ENCODE measurements around the gene CCL26. TPM values are rescaled to one million over a fixed set of nuclear protein-coding genes. Genes with fewer than 3 reads are reported as not detected.
"Not testable (repeated sequence)": the region's sequence is repeated elsewhere in the genome, so short reads cannot be mapped to it uniquely, and the experiment has no call there.

The CCL26 gene
- total RNA-seq, 1 donor from 2014 or later = 0.59 TPM

GRCh38 chr7:75795831-75796285 lies 23.8 kb upstream of the CCL26 start:
- Mint-ChIP-seq H3K4me3 (ENCODE audit: unreplicated experiment) (no peak overlapping the region), H3K9me3 (ENCODE audit: unreplicated experiment) (no peaks in the 10 kb centered on the region), H3K27me3 (ENCODE audit: unreplicated experiment) (peaks cover 2% of the 10 kb centered on the region), H3K4me1 (ENCODE audit: unreplicated experiment) (no peaks in the 10 kb centered on the region), H3K36me3 (ENCODE audit: low read depth, unreplicated experiment) (no peaks in the 10 kb centered on the region), H3K27ac (ENCODE audit: unreplicated experiment) (no peak overlapping the region)
- DNase-seq (ENCODE audit: low spot score) = no peak
- no peak for TF ChIP-seq CTCF (IDR thresholded peaks at IDR 0.05; ENCODE audit: unreplicated experiment)

GRCh38 chr7:75793676-75794075 lies 21.7 kb upstream of the CCL26 start:
- Mint-ChIP-seq H3K27ac (ENCODE audit: unreplicated experiment) (no peak overlapping the region), H3K36me3 (ENCODE audit: low read depth, unreplicated experiment) (no peaks in the 10 kb centered on the region)
- no peak for TF ChIP-seq CTCF (IDR thresholded peaks at IDR 0.05; ENCODE audit: unreplicated experiment)

GRCh38 chr7:75792567-75792966 lies 20.6 kb upstream of the CCL26 start:
- DNase-seq (ENCODE audit: low spot score); H3K4me1 Mint-ChIP-seq (ENCODE audit: unreplicated experiment); H3K9me3 Mint-ChIP-seq (ENCODE audit: unreplicated experiment); H3K27me3 Mint-ChIP-seq (ENCODE audit: unreplicated experiment); H3K4me3 Mint-ChIP-seq (ENCODE audit: unreplicated experiment); H3K36me3 Mint-ChIP-seq (ENCODE audit: low read depth, unreplicated experiment); H3K27ac Mint-ChIP-seq (ENCODE audit: unreplicated experiment): not testable (repeated sequence)

More at GRCh38 chr7:75793676-75794075, 21.7 kb upstream of the CCL26 start:
- Mint-ChIP-seq H3K4me1 (ENCODE audit: unreplicated experiment) (no peaks in the 10 kb centered on the region), H3K27me3 (ENCODE audit: unreplicated experiment) (peaks cover 2% of the 10 kb centered on the region), H3K4me3 (ENCODE audit: unreplicated experiment) (no peak overlapping the region), H3K9me3 (ENCODE audit: unreplicated experiment) (no peaks in the 10 kb centered on the region)
- DNase-seq (ENCODE audit: low spot score) = no peak

- Mint-ChIP-seq H3K27ac (ENCODE audit: unreplicated experiment) (no peak overlapping the region), H3K36me3 (ENCODE audit: low read depth, unreplicated experiment) (no peaks in the 10 kb centered on the region), H3K9me3 (ENCODE audit: unreplicated experiment) (no peaks in the 10 kb centered on the region), H3K27me3 (ENCODE audit: unreplicated experiment) (peaks cover 2% of the 10 kb centered on the region), H3K4me1 (ENCODE audit: unreplicated experiment) (no peaks in the 10 kb centered on the region), H3K4me3 (ENCODE audit: unreplicated experiment) (no peak overlapping the region)
- DNase-seq (ENCODE audit: low spot score) = no peak
- TF ChIP-seq CTCF (IDR thresholded peaks at IDR 0.05; ENCODE audit: unreplicated experiment) = no peak
These were observed 17.4 kb upstream of the CCL26 start for GRCh38 chr7:75789361-75789924.

GRCh38 chr7:75788154-75788847 lies 16.3 kb upstream of the CCL26 start:
- not testable (repeated sequence) for H3K36me3 Mint-ChIP-seq (ENCODE audit: low read depth, unreplicated experiment); H3K27ac Mint-ChIP-seq (ENCODE audit: unreplicated experiment); H3K27me3 Mint-ChIP-seq (ENCODE audit: unreplicated experiment); DNase-seq (ENCODE audit: low spot score); H3K4me3 Mint-ChIP-seq (ENCODE audit: unreplicated experiment); H3K9me3 Mint-ChIP-seq (ENCODE audit: unreplicated experiment); H3K4me1 Mint-ChIP-seq (ENCODE audit: unreplicated experiment)

GRCh38 chr7:75783058-75783457 lies 11.0 kb upstream of the CCL26 start:
- not testable (repeated sequence) for H3K36me3 Mint-ChIP-seq (ENCODE audit: low read depth, unreplicated experiment); DNase-seq (ENCODE audit: low spot score); H3K27ac Mint-ChIP-seq (ENCODE audit: unreplicated experiment); H3K4me1 Mint-ChIP-seq (ENCODE audit: unreplicated experiment); H3K4me3 Mint-ChIP-seq (ENCODE audit: unreplicated experiment); H3K27me3 Mint-ChIP-seq (ENCODE audit: unreplicated experiment); H3K9me3 Mint-ChIP-seq (ENCODE audit: unreplicated experiment)

GRCh38 chr7:75780647-75781273 lies 8.7 kb upstream of the CCL26 start:
- H3K27me3 Mint-ChIP-seq (ENCODE audit: unreplicated experiment); H3K9me3 Mint-ChIP-seq (ENCODE audit: unreplicated experiment); H3K27ac Mint-ChIP-seq (ENCODE audit: unreplicated experiment); H3K36me3 Mint-ChIP-seq (ENCODE audit: low read depth, unreplicated experiment); H3K4me1 Mint-ChIP-seq (ENCODE audit: unreplicated experiment); DNase-seq (ENCODE audit: low spot score); H3K4me3 Mint-ChIP-seq (ENCODE audit: unreplicated experiment): not testable (repeated sequence)

GRCh38 chr7:75779516-75779915 lies 7.5 kb upstream of the CCL26 start:
- H3K4me3 Mint-ChIP-seq (ENCODE audit: unreplicated experiment); H3K4me1 Mint-ChIP-seq (ENCODE audit: unreplicated experiment); H3K36me3 Mint-ChIP-seq (ENCODE audit: low read depth, unreplicated experiment); H3K9me3 Mint-ChIP-seq (ENCODE audit: unreplicated experiment); H3K27me3 Mint-ChIP-seq (ENCODE audit: unreplicated experiment); H3K27ac Mint-ChIP-seq (ENCODE audit: unreplicated experiment); DNase-seq (ENCODE audit: low spot score): not testable (repeated sequence)

- H3K36me3 Mint-ChIP-seq (ENCODE audit: low read depth, unreplicated experiment); DNase-seq (ENCODE audit: low spot score); H3K9me3 Mint-ChIP-seq (ENCODE audit: unreplicated experiment); H3K27me3 Mint-ChIP-seq (ENCODE audit: unreplicated experiment); H3K27ac Mint-ChIP-seq (ENCODE audit: unreplicated experiment); H3K4me1 Mint-ChIP-seq (ENCODE audit: unreplicated experiment); H3K4me3 Mint-ChIP-seq (ENCODE audit: unreplicated experiment): not testable (repeated sequence)
These were observed 7.0 kb upstream of the CCL26 start for GRCh38 chr7:75779035-75779434.

Data from endothelial cell (in vitro differentiated cells).